H1 (cell line): Measurements from ENCODE around the gene LRRC74A.

Source experiments
- CHD1 ChIP-seq: IDR thresholded peaks from 2 replicates; pipeline ENCODE4 v1.6.1; 2012; ENCODE audit warnings: low read depth, low read length, improper control_type of control experiment
- CTCF ChIP-seq, 3 experiments: IDR thresholded peaks; 1 replicate in 2 of 3; 2 replicates in 1 of 3; pipeline versions ENCODE4 v1.5.1 to v1.6.1; 2011; ENCODE audit warnings: low read length in 3 of 3, mild to moderate bottlenecking in 3 of 3, inconsistent platforms in 2 of 3, low read depth in 1 of 3, moderate library complexity in 1 of 3; ENCODE audit not compliant: insufficient read depth in 1 of 3; ENCODE audit errors: control extremely low read depth in 1 of 3
- E2F6 ChIP-seq: IDR thresholded peaks from 2 replicates; pipeline ENCODE4 v1.6.1; 2012; ENCODE audit warnings: inconsistent platforms
- EGR1 ChIP-seq: IDR thresholded peaks from 2 replicates; pipeline ENCODE4 v1.6.1; 2011; ENCODE audit warnings: low read depth, low read length, borderline replicate concordance
- JUND ChIP-seq: IDR thresholded peaks from 2 replicates; pipeline ENCODE4 v1.6.1; 2011; ENCODE audit warnings: mild to moderate bottlenecking, improper control_type of control experiment, low read length
- RFX5 ChIP-seq: IDR thresholded peaks from 2 replicates; pipeline ENCODE4 v1.6.1; 2011; ENCODE audit warnings: low read depth, low read length, improper control_type of control experiment, borderline replicate concordance
- SP1 ChIP-seq: IDR thresholded peaks from 2 replicates; pipeline ENCODE4 v1.6.1; 2011; ENCODE audit warnings: low read depth, low read length
- SUZ12 ChIP-seq: fragments of 200-600 bp; sonication (generic); IDR thresholded peaks from 2 replicates; pipeline ENCODE4 v1.6.1; 2012; ENCODE audit warnings: mild to moderate bottlenecking, inconsistent platforms, low read length, moderate library complexity, mixed read lengths
- TAF1 ChIP-seq: IDR thresholded peaks from 2 replicates; pipeline ENCODE4 v1.6.1; 2011; ENCODE audit warnings: mild to moderate bottlenecking, low read depth, low read length
- TEAD4 ChIP-seq: IDR thresholded peaks from 2 replicates; pipeline ENCODE4 v1.6.1; 2012; ENCODE audit warnings: low read depth, low read length, inconsistent platforms, mixed read lengths
- USF2 ChIP-seq: IDR thresholded peaks from 2 replicates; pipeline ENCODE4 v1.6.1; 2011; ENCODE audit warnings: low read length, improper control_type of control experiment
- YY1 ChIP-seq: IDR thresholded peaks from 2 replicates; pipeline ENCODE4 v1.6.1; 2011; ENCODE audit warnings: low read depth, mild to moderate bottlenecking, low read length

GRCh38 chr14:76904740-76905569 lies 78.7 kb downstream of the LRRC74A start:
- TF ChIP-seq EGR1 (no peak), RFX5 (no peak), CHD1 (no peak), YY1 (no peak), JUND (no peak), SP1 (no peak), USF2 (no peak), TAF1 (no peak), CTCF (IDR thresholded peaks at IDR 0.05; ENCODE audit: control extremely low read depth in 1 of 3, insufficient read depth in 1 of 3, low read depth in 1 of 3, low read length in 3 of 3) (no peak), E2F6 (no peak), TEAD4 (no peak), SUZ12 (no peak)
